Measurements from ENCODE around the gene DYNLT2.

DYNLT2 gene

DNA sequence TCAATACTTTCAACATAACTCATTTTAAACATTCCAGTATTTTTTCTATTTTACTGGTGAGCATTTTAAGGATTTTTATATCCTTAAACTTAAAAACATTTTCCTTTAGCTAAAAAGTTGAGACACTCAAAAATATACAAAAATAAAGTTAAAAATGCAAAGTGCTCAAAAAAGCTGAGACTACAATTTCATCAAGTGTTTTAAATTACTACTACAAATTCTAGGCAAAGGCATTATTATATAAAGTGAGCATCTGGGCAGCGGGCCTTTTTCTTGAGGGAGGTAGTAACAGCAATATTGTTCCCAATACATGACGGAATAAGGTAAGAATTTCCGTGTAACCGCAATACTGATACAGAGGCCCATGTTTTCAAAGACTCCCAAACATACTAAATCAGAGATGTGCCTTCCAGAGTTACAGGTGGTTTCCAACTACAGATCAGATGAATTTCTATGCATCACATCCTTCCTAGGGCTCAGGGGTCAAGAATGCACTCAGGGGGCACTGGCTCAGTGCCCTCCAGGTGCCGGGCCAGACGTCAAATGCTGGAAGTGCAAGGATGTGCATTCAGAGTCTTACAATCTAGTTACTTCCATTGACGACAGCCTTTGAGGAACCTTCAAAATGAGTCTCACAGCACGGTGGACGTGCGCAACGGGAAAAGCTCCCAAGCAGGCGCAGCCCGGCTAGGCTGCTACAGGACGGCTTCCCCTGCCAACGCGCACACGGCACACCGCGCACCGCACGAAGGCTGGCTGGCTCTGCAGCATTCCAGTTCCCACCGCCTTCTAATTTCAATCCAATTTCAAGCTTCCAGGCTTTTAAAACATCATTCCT is 28.8 kb downstream of the DYNLT2 start:
- H3K9me3 Mint-ChIP-seq = no peaks in the 10 kb centered on the region
- H3K4me3 Mint-ChIP-seq = peak overlapping the region; percentile 80 to 87
- peaks cover 12% of the 10 kb centered on the region for H3K36me3 Mint-ChIP-seq (ENCODE audit: insufficient read depth)
- ATAC-seq (replicated peaks) (peak; percentile 29), DNase-seq (peak in 2 of 3 experiments; percentile 20 to 21)
- H3K27ac Mint-ChIP-seq = peak overlapping the region; percentile 91 to 95
- peaks cover 19 to 31% of the 10 kb centered on the region in 2 donors for H3K4me1 Mint-ChIP-seq (ENCODE audit: low read depth in 2 of 2)
- no peaks in the 10 kb centered on the region for H3K27me3 Mint-ChIP-seq

DNA sequence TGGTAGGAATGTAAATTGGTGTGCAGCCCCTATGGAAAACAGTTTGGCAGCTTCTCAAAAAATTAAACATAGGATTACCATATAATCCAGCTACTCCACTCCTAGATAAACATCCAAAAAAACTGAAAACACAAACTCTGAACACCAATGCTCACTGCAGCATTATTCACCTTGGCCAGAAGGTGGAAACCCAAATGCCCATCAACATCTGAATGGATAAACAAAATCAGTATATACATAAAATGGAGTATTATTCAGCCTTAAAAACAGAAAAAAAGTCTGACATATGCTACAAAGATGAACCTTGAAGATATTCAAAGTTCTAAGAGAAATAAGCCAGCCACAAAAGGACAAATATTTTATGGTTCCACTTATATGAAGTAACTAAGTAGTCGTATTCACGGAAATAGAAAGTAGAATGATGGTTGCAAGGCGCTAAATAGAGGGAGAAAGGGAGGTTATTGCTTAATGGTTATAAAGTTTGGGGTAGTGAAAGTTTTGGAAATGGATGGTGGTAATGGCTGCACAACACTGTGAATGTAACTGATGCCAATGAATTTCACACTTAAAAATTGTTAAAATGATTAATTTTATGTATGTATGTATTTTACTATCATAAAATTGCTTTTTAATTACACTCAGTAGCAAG is 31.0 kb downstream of the DYNLT2 start:
- H3K36me3 Mint-ChIP-seq (ENCODE audit: insufficient read depth) = peaks cover 23% of the 10 kb centered on the region
- no peaks in the 10 kb centered on the region for H3K9me3 Mint-ChIP-seq
- no peaks in the 10 kb centered on the region for H3K27me3 Mint-ChIP-seq
- DNase-seq (no peak), ATAC-seq (replicated peaks) (no peak)
- H3K4me1 Mint-ChIP-seq (ENCODE audit: low read depth in 2 of 2) = peaks cover 19 to 31% of the 10 kb centered on the region in 2 donors
- H3K27ac Mint-ChIP-seq = peak overlapping the region in 1 of 2 donors; percentile 25
- H3K4me3 Mint-ChIP-seq = no peak overlapping the region

DNA sequence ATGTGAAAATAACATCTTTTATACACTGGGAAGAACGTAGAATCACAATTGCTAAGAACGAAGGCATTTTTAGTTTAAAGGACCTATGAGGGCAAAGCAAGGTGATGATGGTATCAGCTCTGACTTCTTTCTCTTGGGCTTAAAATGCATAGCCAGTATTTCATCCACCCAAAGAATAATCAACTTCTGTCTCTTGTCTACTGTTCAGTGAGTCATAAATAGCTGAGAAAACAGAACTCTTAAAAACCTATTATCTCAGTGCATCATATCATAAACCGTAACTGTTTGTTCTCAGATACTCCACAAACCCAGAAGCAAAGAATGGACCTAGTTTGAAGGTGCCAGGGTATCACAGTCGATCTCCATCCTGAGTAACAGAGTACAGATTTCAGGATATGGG is 32.3 kb downstream of the DYNLT2 start:
- Mint-ChIP-seq H3K9me3 (no peaks in the 10 kb centered on the region), H3K4me1 (ENCODE audit: low read depth in 2 of 2) (peaks cover 19 to 31% of the 10 kb centered on the region in 2 donors), H3K4me3 (no peak overlapping the region), H3K27ac (peak overlapping the region in 1 of 2 donors; percentile 25), H3K36me3 (ENCODE audit: insufficient read depth) (peaks cover 33% of the 10 kb centered on the region), H3K27me3 (no peaks in the 10 kb centered on the region)
- DNase-seq (no peak), ATAC-seq (replicated peaks) (no peak)

- no peak for ATAC-seq (replicated peaks)
- Mint-ChIP-seq H3K4me3 (no peak overlapping the region), H3K27ac (no peak overlapping the region)
Measured at GRCh38 chr6:169714595-169714994, 36.8 kb downstream of the DYNLT2 start.

GRCh38 chr6:169714178-169714577 is 37.2 kb downstream of the DYNLT2 start:
- peaks cover under 1 to 3% of the 10 kb centered on the region in 2 donors for H3K4me1 Mint-ChIP-seq (ENCODE audit: low read depth in 2 of 2)
- ATAC-seq (replicated peaks) (no peak), DNase-seq (no peak)
- H3K9me3 Mint-ChIP-seq = no peaks in the 10 kb centered on the region
- no peak overlapping the region for H3K4me3 Mint-ChIP-seq
- H3K27ac Mint-ChIP-seq = no peak overlapping the region
- H3K36me3 Mint-ChIP-seq (ENCODE audit: insufficient read depth) = peaks cover 53% of the 10 kb centered on the region
- H3K27me3 Mint-ChIP-seq = no peaks in the 10 kb centered on the region

More at GRCh38 chr6:169714595-169714994, 36.8 kb downstream of the DYNLT2 start:
- no peak for DNase-seq
- Mint-ChIP-seq H3K36me3 (ENCODE audit: insufficient read depth) (peaks cover 53% of the 10 kb centered on the region), H3K9me3 (no peaks in the 10 kb centered on the region), H3K4me1 (ENCODE audit: low read depth in 2 of 2) (peaks cover 4 to 7% of the 10 kb centered on the region in 2 donors), H3K27me3 (no peaks in the 10 kb centered on the region)

DNA sequence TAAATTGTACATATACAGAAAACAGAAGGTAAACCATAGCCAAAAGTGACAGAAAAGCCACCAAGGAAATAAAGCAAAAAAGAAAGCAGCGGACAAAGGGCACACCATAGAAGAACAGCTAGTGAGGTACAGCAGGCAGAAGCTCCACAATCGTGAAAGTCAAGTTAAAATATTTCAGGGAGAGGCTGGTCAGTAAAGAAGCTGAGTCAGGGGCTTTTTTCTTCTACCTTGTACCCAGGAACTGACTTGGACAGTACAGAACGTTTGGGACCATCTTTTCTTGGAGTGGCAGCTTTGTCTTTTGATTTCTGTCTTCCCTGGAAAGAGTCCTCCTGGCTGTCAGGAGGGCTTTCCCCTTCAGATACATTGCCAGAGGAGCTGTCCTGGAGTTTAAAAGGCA is 41.4 kb downstream of the DYNLT2 start:
- ATAC-seq (replicated peaks) = no peak
- H3K27me3 Mint-ChIP-seq = no peaks in the 10 kb centered on the region
- DNase-seq = no peak
- peak overlapping the region in 1 of 2 donors; percentile 8 for H3K27ac Mint-ChIP-seq
- no peaks in the 10 kb centered on the region for H3K9me3 Mint-ChIP-seq
- H3K4me3 Mint-ChIP-seq = no peak overlapping the region
- H3K4me1 Mint-ChIP-seq (ENCODE audit: low read depth in 2 of 2) = peaks cover under 1 to 16% of the 10 kb centered on the region in 2 donors
- peaks cover 42% of the 10 kb centered on the region for H3K36me3 Mint-ChIP-seq (ENCODE audit: insufficient read depth)

DNA sequence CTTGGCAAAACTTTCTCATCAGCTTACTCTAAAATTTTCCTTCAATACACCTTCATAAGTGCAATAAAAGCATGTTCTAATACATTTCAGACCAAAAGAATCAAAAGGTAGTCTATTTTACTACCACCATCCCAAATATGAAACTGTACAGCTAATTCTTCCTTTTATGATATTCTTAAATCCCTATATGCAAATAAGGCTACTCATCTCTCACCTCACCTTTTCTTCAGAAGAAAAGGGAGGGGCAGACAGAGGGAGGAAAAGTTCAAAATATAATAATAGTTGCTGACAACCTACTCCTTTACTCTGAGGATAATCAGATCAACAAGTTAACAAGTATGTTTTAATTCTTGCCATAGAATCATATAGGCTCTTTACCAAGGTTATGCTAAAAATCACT is 42.1 kb downstream of the DYNLT2 start:
- no peak overlapping the region for H3K4me3 Mint-ChIP-seq
- no peak for DNase-seq
- peaks cover 4 to 19% of the 10 kb centered on the region in 2 donors for H3K4me1 Mint-ChIP-seq (ENCODE audit: low read depth in 2 of 2)
- no peak for ATAC-seq (replicated peaks)
- no peak overlapping the region for H3K27ac Mint-ChIP-seq
- H3K9me3 Mint-ChIP-seq = no peaks in the 10 kb centered on the region
- peaks cover 36% of the 10 kb centered on the region for H3K36me3 Mint-ChIP-seq (ENCODE audit: insufficient read depth)
- H3K27me3 Mint-ChIP-seq = no peaks in the 10 kb centered on the region

GRCh38 chr6:169707772-169708171 is 43.6 kb downstream of the DYNLT2 start:
- peaks cover 7 to 29% of the 10 kb centered on the region in 2 donors for H3K4me1 Mint-ChIP-seq (ENCODE audit: low read depth in 2 of 2)
- H3K36me3 Mint-ChIP-seq (ENCODE audit: insufficient read depth) = peaks cover 29% of the 10 kb centered on the region

DNA sequence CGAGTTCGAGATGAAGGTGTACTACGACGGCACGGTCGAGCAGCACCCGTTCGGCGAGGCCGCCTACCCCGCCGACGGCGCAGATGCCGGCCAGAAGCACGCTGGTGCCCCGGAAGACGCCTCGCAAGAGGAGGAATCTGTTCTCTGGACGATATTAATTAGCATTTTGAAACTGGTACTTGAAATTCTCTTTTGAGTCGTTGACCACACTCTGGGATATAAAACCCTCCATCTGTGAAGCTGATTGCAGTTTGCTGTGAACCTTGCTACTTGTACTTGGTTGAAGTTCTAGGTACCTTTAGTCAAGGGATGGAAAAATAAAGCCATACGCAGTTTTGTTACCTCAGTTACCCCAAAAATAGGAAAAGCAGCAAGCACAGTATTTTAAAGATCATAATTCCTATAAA is 48.5 kb downstream of the DYNLT2 start:
- Mint-ChIP-seq H3K4me1 (ENCODE audit: low read depth in 2 of 2) (peaks cover 16 to 37% of the 10 kb centered on the region in 2 donors), H3K36me3 (ENCODE audit: insufficient read depth) (peaks cover 28% of the 10 kb centered on the region)

More at GRCh38 chr6:169707772-169708171, 43.6 kb downstream of the DYNLT2 start:
- Mint-ChIP-seq H3K27me3 (no peaks in the 10 kb centered on the region), H3K9me3 (no peaks in the 10 kb centered on the region), H3K4me3 (no peak overlapping the region), H3K27ac (peak overlapping the region; percentile 23 to 46)
- no peak for DNase-seq
- ATAC-seq (replicated peaks) = no peak

DNA sequence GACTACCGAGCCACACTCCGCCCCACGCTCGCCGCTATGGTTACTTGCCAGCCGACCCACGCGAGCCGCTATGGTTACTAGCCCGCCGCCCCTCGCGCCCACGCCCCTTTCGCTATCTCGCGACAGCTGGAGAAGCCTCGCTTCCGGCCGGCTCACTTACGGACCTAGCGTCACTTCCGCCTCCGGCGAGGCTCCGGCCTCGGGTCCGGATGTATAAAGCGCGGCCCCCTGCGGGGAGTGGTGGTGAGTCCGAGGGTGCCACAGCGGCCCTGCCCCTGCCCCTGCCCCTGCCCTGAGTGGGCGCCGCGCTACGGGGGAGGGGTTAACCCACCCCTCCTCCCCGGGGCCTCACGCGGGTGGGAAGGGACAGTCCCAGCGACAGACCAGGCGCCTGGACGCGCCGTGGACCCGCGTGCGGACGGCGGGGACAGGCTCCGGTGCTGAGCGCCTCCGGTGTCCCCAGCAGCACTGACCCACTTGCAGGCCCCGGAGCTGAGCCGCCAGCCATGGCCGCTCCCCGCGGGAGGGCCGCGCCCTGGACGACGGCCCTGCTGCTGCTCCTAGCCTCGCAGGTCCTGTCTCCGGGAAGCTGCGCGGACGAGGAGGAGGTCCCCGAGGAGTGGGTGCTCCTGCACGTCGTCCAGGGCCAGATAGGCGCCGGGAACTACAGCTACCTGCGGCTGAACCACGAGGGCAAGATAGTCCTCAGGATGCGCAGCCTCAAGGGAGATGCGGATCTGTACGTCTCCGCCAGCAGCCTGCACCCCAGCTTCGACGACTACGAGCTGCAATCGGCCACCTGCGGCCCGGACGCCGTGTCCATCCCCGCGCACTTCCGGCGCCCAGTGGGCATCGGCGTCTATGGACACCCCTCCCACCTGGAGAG is 49.2 kb downstream of the DYNLT2 start, which contains the start of the genes C6orf120 and WDR27:
TSS of gene C6orf120 (plus strand) at position 173 of the 886 bp plus-strand sequence. CDS start at position 507, 334 bp downstream.
TSS of gene WDR27 (minus strand) at position 76 of the 886 bp plus-strand sequence. CDS start 13,024 bp downstream, outside the sequence.
- no peaks in the 10 kb centered on the region for H3K27me3 Mint-ChIP-seq
- ATAC-seq (replicated peaks) (peak; percentile 86), DNase-seq (peak; percentile 95 to 98 (median 97))
- H3K27ac Mint-ChIP-seq = peak within 1 kb of the TSS; percentile 93 to 95
- H3K4me3 Mint-ChIP-seq = peak within 1 kb of the TSS; percentile 89 to 92
- H3K36me3 Mint-ChIP-seq (ENCODE audit: insufficient read depth) = peaks cover 28% of the 10 kb centered on the region
- H3K4me1 Mint-ChIP-seq (ENCODE audit: low read depth in 2 of 2) = peaks cover 16 to 36% of the 10 kb centered on the region in 2 donors
- no peaks in the 10 kb centered on the region for H3K9me3 Mint-ChIP-seq

More for the DNA sequence above, 48.5 kb downstream of the DYNLT2 start:
- H3K27ac Mint-ChIP-seq = peak overlapping the region; percentile 93 to 95
- H3K27me3 Mint-ChIP-seq = no peaks in the 10 kb centered on the region
- no peaks in the 10 kb centered on the region for H3K9me3 Mint-ChIP-seq
- H3K4me3 Mint-ChIP-seq = peak overlapping the region; percentile 89 to 92
- DNase-seq (no peak), ATAC-seq (replicated peaks) (peak; percentile 2)

DNA sequence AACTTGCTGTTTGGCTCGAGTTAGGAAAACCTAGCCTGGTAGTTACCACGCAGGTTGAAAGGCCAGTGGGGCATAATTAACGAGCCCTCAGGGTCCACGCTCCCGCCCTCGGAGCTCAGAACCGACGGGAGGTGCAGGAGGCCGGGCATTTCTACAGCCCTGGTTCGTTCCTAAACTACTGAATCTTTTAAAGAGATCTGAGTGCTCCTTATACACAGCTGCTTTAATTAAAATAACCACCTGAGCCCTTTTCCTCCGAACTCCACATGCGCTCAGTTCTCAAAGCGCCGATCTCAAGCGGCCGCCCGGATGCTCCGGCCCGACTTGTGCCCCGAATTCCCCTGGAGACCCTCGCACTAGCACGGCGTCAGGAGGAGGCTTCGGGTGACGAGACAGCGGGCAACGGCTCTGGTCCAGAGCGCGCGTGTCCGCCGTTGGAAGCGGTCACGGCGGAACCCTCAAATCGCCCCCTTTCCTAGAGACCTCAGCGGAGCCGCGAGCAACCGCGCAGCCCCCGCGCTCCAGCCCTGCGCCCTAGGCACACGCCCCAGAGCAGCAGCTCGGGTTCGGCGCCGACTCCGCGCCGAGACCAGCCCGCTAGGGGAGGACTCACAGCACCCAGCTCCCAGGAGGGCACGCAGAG is 49.9 kb downstream of the DYNLT2 start:
- Mint-ChIP-seq H3K4me1 (ENCODE audit: low read depth in 2 of 2) (peaks cover 16 to 30% of the 10 kb centered on the region in 2 donors), H3K27me3 (no peaks in the 10 kb centered on the region), H3K9me3 (no peaks in the 10 kb centered on the region), H3K27ac (peak overlapping the region; percentile 93 to 95), H3K4me3 (peak overlapping the region; percentile 89 to 92), H3K36me3 (ENCODE audit: insufficient read depth) (peaks cover 28% of the 10 kb centered on the region)
- ATAC-seq (replicated peaks) (peak; percentile 2), DNase-seq (no peak)

- peak overlapping the region in 1 of 2 donors; percentile 95 for H3K27ac Mint-ChIP-seq
- no peaks in the 10 kb centered on the region for H3K27me3 Mint-ChIP-seq
- ATAC-seq (replicated peaks) = no peak
- peaks cover 16 to 23% of the 10 kb centered on the region in 2 donors for H3K4me1 Mint-ChIP-seq (ENCODE audit: low read depth in 2 of 2)
- no peaks in the 10 kb centered on the region for H3K9me3 Mint-ChIP-seq
- no peak for DNase-seq
- H3K4me3 Mint-ChIP-seq = no peak overlapping the region
- peaks cover 23% of the 10 kb centered on the region for H3K36me3 Mint-ChIP-seq (ENCODE audit: insufficient read depth)
Measured at GRCh38 chr6:169700296-169700695, 51.1 kb downstream of the DYNLT2 start.
